A549 (cell line): ENCODE data around the gene ADAM10. TPM values are rescaled to one million over a fixed set of nuclear protein-coding genes. Genes with fewer than 3 reads are reported as not detected.

ENCODE experiments used
- ATAC-seq, 2 experiments: fragments of 200-7000 bp in 1 of 2; fragments of >200 bp in 1 of 2; cut with Nextera tagmentation in 1 of 2; cut with Tn5 transposase in 1 of 2; 3 replicates each; pipeline versions ENCODE4 v1.8.0 to v1.9.1; 2018 to 2020; ENCODE audit warnings: mild to moderate bottlenecking in 1 of 2, moderate library complexity in 1 of 2
- CTCF ChIA-PET: fragments of 300-600 bp; sonication (Branson Sonifier 250); formaldehyde crosslinking; extraction: SDS; loops from one replicate; lab custom pipeline; 2021; ENCODE audit warnings: antibody characterized with exemption, inconsistent platforms; lab: Yijun Ruan, JAX
- POLR2A ChIA-PET: fragments of 350-600 bp; formaldehyde crosslinking; extraction: SDS; loops from one replicate; lab custom pipeline; 2021; ENCODE audit warnings: antibody characterized with exemption, inconsistent platforms; lab: Yijun Ruan, JAX
- DNase-seq, 2 experiments: peaks; one replicate each; pipeline versions ENCODE4 v3.0.0 to v3.0.0-alpha.2; 2011 to 2016; ENCODE audit warnings: low read depth in 1 of 2, low spot score in 1 of 2
- FAIRE-seq: peaks from 2 replicates; lab custom pipeline; 2011; peaks lifted over from hg19 to GRCh38; lab: Jason Lieb, UNC
- H3K27ac ChIP-seq, 2 experiments: fragments of >200 bp; sonication (Bioruptor Twin); formaldehyde crosslinking; 3 replicates each; pipeline ENCODE4 v1.5.1; 2016 to 2017
- H3K4me1 ChIP-seq: fragments of >200 bp; sonication (Bioruptor Twin); formaldehyde crosslinking; 3 replicates; pipeline ENCODE4 v1.6.1; 2016
- H3K4me2 ChIP-seq: fragments of >200 bp; sonication (Bioruptor Twin); formaldehyde crosslinking; 3 replicates; pipeline ENCODE4 v1.6.1; 2016
- H3K4me3 ChIP-seq: fragments of >200 bp; sonication (Bioruptor Twin); formaldehyde crosslinking; 3 replicates; pipeline ENCODE4 v1.5.1; 2016
- H3K9me3 ChIP-seq: fragments of >200 bp; sonication (Bioruptor Twin); formaldehyde crosslinking; 3 replicates; pipeline ENCODE4 v1.6.1; 2016
- CBX2 ChIP-seq: fragments of 200-600 bp; sonication (generic); IDR thresholded peaks from 2 replicates; pipeline ENCODE4 v1.6.1; 2016; ENCODE audit warnings: low read depth, mild to moderate bottlenecking, borderline replicate concordance
- CEBPB ChIP-seq, 2 experiments: fragments of >200 bp in 1 of 2; sonication (Bioruptor Twin) in 1 of 2; formaldehyde crosslinking in 1 of 2; IDR thresholded peaks; 2 replicates each; pipeline ENCODE4 v1.6.1; 2012 to 2016
- CHD4 ChIP-seq: fragments of 200-600 bp; sonication (generic); IDR thresholded peaks from 2 replicates; pipeline ENCODE4 v1.6.1; 2016; ENCODE audit warnings: antibody characterized with exemption, mild to moderate bottlenecking, borderline replicate concordance
- EHMT2 ChIP-seq: fragments of 200-600 bp; sonication (generic); IDR thresholded peaks from 2 replicates; pipeline ENCODE4 v1.6.1; 2016; ENCODE audit warnings: antibody characterized with exemption, low read depth, mild to moderate bottlenecking, moderate library complexity
- FOXS1 ChIP-seq: fragments of 250-450 bp; sonication (Bioruptor Pico); IDR thresholded peaks from 2 replicates; pipeline ENCODE4 v1.5.0; 2020; ENCODE audit warnings: mild to moderate bottlenecking, moderate library complexity
- HEYL ChIP-seq: fragments of 250-450 bp; sonication (Bioruptor Pico); IDR thresholded peaks from 2 replicates; pipeline ENCODE4 v1.8.0; 2021; ENCODE audit warnings: mild to moderate bottlenecking, moderate library complexity
- HOXB13 ChIP-seq: fragments of 250-450 bp; sonication (Bioruptor Pico); IDR thresholded peaks from 2 replicates; pipeline ENCODE4 v1.5.0; 2020; ENCODE audit warnings: low read depth, mild to moderate bottlenecking, moderate library complexity
- JUN ChIP-seq, 2 experiments: fragments of >200 bp; sonication (Bioruptor Twin); formaldehyde crosslinking; IDR thresholded peaks; 2 replicates in 1 of 2; 3 replicates in 1 of 2; pipeline ENCODE4 v1.6.1; 2016 to 2017
- KDM1A ChIP-seq: fragments of 200-600 bp; sonication (generic); IDR thresholded peaks from 2 replicates; pipeline ENCODE4 v1.6.1; 2016; ENCODE audit warnings: low read depth, mild to moderate bottlenecking
- KDM5A ChIP-seq: fragments of 200-600 bp; sonication (generic); IDR thresholded peaks from 2 replicates; pipeline ENCODE4 v1.6.1; 2016; ENCODE audit warnings: antibody characterized with exemption, mild to moderate bottlenecking
- MYC ChIP-seq: IDR thresholded peaks from 2 replicates; pipeline ENCODE4 v1.6.1; 2012; ENCODE audit warnings: mild to moderate bottlenecking, inconsistent platforms, low read length, improper control_type of control experiment, borderline replicate concordance
- NPAS2 ChIP-seq: fragments of 250-450 bp; sonication (Bioruptor Pico); IDR thresholded peaks from 2 replicates; pipeline ENCODE4 v1.8.0; 2022; ENCODE audit warnings: mild to moderate bottlenecking, moderate library complexity, borderline replicate concordance
- RCOR1 ChIP-seq: fragments of 150-350 bp; IDR thresholded peaks from 2 replicates; pipeline ENCODE4 v1.6.1; 2014; ENCODE audit warnings: antibody characterized with exemption, low read length, low read depth
- RFX5 ChIP-seq: fragments of 450-650 bp; IDR thresholded peaks from 2 replicates; pipeline ENCODE4 v1.7.1; 2014; ENCODE audit warnings: antibody characterized with exemption, mild to moderate bottlenecking, moderate library complexity
- RNF2 ChIP-seq: fragments of 200-600 bp; sonication (generic); IDR thresholded peaks from 2 replicates; pipeline ENCODE4 v1.6.1; 2016; ENCODE audit warnings: low read depth, mild to moderate bottlenecking, antibody characterized with exemption, moderate library complexity, borderline replicate concordance
- SMC3 ChIP-seq: fragments of >200 bp; sonication (Bioruptor Twin); formaldehyde crosslinking; IDR thresholded peaks from 3 replicates; pipeline ENCODE4 v1.6.1; 2018; ENCODE audit warnings: inconsistent platforms
- TFCP2L1 ChIP-seq: fragments of 250-450 bp; sonication (Bioruptor Pico); IDR thresholded peaks from 2 replicates; pipeline ENCODE4 v1.5.0; 2021; ENCODE audit warnings: mild to moderate bottlenecking
- ZNF302 ChIP-seq: fragments of 250-450 bp; sonication (Bioruptor Pico); IDR thresholded peaks from 2 replicates; pipeline ENCODE4 v1.9.0; 2021; ENCODE audit warnings: inconsistent platforms, mild to moderate bottlenecking, moderate library complexity
- WGBS: methylation state at CpG from one replicate; pipeline ENCODE4 v1.1.6; 2017; ENCODE audit errors: missing lambda C conversion rate; 5-methylcytosine and 5-hydroxymethylcytosine counted together
- polyA plus RNA-seq, 4 experiments: library from polyadenylated mRNA; depleted of rRNA in 3 of 4; stranded (reverse); fragments of >200 nt; fragmentation: RNase III in 1 of 4; extraction: RNeasy Plus Mini Kit Qiagen cat#74134 plus additional on column Dnase treatment in 1 of 4; gene quantifications; 2 replicates in 3 of 4; 3 replicates in 1 of 4; pipeline ENCODE4 v1.2.3, GENCODE V29; 2011 to 2017
- TF ChIP-seq, protein P1 (sequence below): fragments of 250-450 bp; sonication (Bioruptor Pico); IDR thresholded peaks from 2 replicates; pipeline ENCODE4 v1.5.0; 2020; ENCODE audit warnings: low read depth, mild to moderate bottlenecking, moderate library complexity
- TF ChIP-seq, protein P2 (sequence below): fragments of 450-650 bp; IDR thresholded peaks from 2 replicates; pipeline ENCODE4 v1.6.1; 2014; ENCODE audit warnings: antibody characterized with exemption
- TF ChIP-seq, protein P3 (sequence below): fragments of >200 bp; sonication (Bioruptor Twin); formaldehyde crosslinking; IDR thresholded peaks from 3 replicates; pipeline ENCODE4 v1.6.1; 2016

ADAM10 gene
- polyA plus RNA-seq, 2 of the 4 experiments (the other 2 are of a cell fraction), result 200 to 210 TPM

DNA sequence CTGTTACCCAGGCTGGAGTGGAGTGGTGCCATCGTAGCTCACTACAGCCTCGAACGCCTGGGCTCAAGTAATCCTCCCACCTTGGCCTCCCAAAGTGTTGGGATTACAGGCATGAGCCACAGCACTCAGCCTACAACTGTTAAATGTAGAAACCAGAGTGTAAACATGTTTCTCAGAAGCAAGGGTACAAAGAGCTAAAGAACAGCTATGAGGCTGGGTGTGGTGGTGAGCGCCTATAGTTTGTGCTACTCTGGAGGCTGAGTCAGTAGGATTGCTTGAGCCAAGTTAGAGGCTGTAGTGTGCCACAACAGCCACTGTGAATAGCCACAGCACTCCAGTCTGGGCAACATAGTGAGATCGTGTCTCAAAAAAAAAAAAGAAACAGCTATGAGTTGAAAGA, 16.8 kb upstream of the ADAM10 start (continued):
- TF ChIP-seq, protein P1, sequence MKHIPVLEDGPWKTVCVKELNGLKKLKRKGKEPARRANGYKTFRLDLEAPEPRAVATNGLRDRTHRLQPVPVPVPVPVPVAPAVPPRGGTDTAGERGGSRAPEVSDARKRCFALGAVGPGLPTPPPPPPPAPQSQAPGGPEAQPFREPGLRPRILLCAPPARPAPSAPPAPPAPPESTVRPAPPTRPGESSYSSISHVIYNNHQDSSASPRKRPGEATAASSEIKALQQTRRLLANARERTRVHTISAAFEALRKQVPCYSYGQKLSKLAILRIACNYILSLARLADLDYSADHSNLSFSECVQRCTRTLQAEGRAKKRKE (CRISPR knock-in tag), result no peak
- TF ChIP-seq SMC3 (no peak), JUN (IDR thresholded peaks at IDR 0.05) (no peak), ZNF302 (no peak), HEYL (no peak)
- TF ChIP-seq, protein P2, sequence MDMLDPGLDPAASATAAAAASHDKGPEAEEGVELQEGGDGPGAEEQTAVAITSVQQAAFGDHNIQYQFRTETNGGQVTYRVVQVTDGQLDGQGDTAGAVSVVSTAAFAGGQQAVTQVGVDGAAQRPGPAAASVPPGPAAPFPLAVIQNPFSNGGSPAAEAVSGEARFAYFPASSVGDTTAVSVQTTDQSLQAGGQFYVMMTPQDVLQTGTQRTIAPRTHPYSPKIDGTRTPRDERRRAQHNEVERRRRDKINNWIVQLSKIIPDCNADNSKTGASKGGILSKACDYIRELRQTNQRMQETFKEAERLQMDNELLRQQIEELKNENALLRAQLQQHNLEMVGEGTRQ, result no peak
- TF ChIP-seq, protein P3, sequence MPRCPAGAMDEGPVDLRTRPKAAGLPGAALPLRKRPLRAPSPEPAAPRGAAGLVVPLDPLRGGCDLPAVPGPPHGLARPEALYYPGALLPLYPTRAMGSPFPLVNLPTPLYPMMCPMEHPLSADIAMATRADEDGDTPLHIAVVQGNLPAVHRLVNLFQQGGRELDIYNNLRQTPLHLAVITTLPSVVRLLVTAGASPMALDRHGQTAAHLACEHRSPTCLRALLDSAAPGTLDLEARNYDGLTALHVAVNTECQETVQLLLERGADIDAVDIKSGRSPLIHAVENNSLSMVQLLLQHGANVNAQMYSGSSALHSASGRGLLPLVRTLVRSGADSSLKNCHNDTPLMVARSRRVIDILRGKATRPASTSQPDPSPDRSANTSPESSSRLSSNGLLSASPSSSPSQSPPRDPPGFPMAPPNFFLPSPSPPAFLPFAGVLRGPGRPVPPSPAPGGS, result no peak
- TF ChIP-seq, all 56 proteins: peak for 0

DNA sequence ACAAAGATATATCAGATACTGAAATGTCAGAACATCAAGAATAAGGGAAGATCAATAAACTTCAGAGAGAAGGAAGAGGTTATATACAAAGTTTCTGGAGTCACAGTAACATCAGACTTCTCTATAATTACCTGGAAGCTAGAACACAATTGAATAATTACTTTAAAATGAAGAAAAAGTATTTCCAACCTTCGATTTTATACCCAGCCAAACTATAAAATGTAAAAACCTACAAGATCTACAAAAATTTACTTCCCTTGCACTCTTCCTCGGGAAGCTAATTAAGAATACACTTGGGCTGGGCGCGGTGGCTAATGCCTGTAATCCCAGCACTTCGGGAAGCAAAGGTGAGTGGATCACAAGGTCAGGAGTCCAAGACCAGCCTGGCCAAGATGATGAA, 15.0 kb upstream of the ADAM10 start:
- WGBS, result 57% methylated on average over 5 of the region's 5 CpGs
- ATAC-seq (no peak), FAIRE-seq (no peak), DNase-seq (no peak)
- H3K27ac ChIP-seq, result no peak overlapping the region
- no peaks in the 10 kb centered on the region for H3K4me1 ChIP-seq
- ChIA-PET POLR2A (interaction anchor here (1.6 kb wide), 1 partner anchor 15 kb away, joined by 4 read pairs; the partner anchor contains the start of gene ADAM10), CTCF (interaction anchor here (1.3 kb wide), 1 partner anchor 14 kb away, joined by 3 read pairs; the partner anchor contains the start of gene ADAM10)
- H3K9me3 ChIP-seq, result peaks cover 20% of the 10 kb centered on the region
- TF ChIP-seq RCOR1 (no peak), NPAS2 (CRISPR knock-in tag) (no peak), RNF2 (no peak), CHD4 (no peak), CEBPB (IDR thresholded peaks at IDR 0.05) (no peak), RFX5 (no peak), KDM1A (no peak), EHMT2 (no peak), TFCP2L1 (CRISPR knock-in tag) (no peak), FOXS1 (CRISPR knock-in tag) (no peak), HEYL (no peak), KDM5A (no peak), CBX2 (no peak), HOXB13 (CRISPR knock-in tag) (no peak), ZNF302 (no peak), MYC (no peak)
- TF ChIP-seq, protein P1 (CRISPR knock-in tag), result no peak
- H3K4me3 ChIP-seq, result no peak overlapping the region
- H3K4me2 ChIP-seq, result no peak overlapping the region

DNA sequence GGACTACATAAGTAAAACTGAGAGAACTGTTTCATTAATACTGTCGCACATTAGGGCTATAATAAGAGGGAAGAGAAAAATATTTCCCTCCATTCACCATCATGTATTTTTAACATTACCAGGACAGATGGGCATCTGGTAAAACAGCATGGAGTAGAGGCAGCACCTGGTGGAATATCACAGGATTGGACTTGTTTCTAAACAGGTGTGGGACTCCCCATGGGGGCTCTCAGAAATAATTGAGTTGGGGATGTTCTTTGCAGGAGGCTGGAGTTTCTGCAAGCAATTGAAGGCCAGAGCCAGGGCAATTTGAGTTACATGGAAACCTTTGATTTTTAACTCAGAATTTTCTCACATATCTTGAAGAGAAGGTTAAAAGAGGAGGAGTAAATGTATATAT, 13.2 kb upstream of the ADAM10 start:
- DNase-seq (no peak), FAIRE-seq (no peak), ATAC-seq (no peak)
- H3K27ac ChIP-seq, result no peak overlapping the region
- H3K9me3 ChIP-seq, result peaks cover 20% of the 10 kb centered on the region
- H3K4me2 ChIP-seq, result no peak overlapping the region
- CTCF ChIA-PET, result interaction anchor here (0.9 kb wide), 1 partner anchor 21 kb away, joined by 3 read pairs; no protein-coding TSS in a partner anchor
- TF ChIP-seq RCOR1 (no peak), KDM5A (no peak)
- WGBS, result 88% methylated on average over 1 of the region's 1 CpG
- POLR2A ChIA-PET, result no interaction called here
- H3K4me1 ChIP-seq, result no peaks in the 10 kb centered on the region
- H3K4me3 ChIP-seq, result no peak overlapping the region
